Activated effector memory CD4-positive, alpha-beta T cell treated with anti-CD3 and anti-CD28 coated beads, Interleukin-2, amount 50 U/mL, for 16 hours (primary cell): ENCODE results near the gene ZNF652.
"Not testable (repeated sequence)": the region's sequence is repeated elsewhere in the genome, so short reads cannot be mapped to it uniquely, and the experiment has no call there.

Experiments used
- DNase-seq: peaks from one replicate; pipeline ENCODE4 v3.0.0-alpha.2; 2020

Gene ZNF652

DNA sequence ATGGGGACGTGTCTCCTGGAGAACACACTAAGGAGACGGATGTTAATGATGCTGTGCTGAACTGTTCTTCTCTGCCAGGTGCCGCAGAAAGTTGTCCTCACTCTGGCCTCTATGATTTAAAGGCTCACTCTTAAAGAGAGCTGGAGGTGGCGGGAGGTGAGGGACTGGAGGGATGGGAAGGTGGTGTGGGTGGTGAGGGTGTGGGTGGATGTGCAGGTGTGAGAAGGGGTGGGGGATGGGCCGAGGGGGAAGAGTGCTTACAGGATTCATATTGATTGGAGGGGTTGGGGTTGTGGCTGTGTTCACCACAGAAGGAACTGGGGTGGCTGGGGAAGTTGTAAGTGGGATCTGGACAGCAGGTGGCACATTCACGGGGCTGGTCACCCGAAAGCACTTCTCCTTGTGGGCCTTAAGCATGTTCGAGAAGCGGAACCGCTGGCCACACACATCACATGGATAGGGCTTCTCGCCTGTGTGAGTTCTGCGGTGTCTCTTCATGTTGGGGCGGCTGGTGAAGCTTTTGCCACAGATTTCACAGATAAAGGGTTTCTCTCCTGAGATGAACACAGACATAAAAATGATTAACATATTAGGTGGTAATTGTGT lies 63.6 kb downstream of the ZNF652 start:
- no peak for DNase-seq

- no peak for DNase-seq
These were observed 64.9 kb downstream of the ZNF652 start for GRCh38 chr17:49297141-49297540.

GRCh38 chr17:49294122-49294521 lies 67.9 kb downstream of the ZNF652 start:
- DNase-seq = no peak

- no peak for DNase-seq
These were observed 69.1 kb downstream of the ZNF652 start for GRCh38 chr17:49292901-49293300.

DNA sequence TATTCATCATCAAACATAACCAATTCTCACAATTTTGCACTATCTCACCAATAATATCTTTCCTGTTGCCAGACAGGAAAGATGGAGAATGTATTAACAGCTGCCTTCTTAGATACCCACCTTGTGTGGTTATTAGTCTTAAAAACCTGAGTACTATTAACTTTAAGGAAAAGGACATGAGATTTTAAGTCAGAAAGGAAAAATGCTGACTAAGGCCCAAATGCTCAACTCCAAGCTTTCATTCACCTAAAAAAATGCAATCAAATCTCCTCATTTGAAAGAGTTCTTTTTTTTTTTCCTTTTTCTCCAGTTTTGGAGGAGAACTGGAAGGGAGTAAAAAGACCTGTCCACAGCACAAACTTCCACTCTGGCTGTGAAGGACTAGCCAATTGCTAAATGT lies 70.1 kb downstream of the ZNF652 start:
- no peak for DNase-seq

DNA sequence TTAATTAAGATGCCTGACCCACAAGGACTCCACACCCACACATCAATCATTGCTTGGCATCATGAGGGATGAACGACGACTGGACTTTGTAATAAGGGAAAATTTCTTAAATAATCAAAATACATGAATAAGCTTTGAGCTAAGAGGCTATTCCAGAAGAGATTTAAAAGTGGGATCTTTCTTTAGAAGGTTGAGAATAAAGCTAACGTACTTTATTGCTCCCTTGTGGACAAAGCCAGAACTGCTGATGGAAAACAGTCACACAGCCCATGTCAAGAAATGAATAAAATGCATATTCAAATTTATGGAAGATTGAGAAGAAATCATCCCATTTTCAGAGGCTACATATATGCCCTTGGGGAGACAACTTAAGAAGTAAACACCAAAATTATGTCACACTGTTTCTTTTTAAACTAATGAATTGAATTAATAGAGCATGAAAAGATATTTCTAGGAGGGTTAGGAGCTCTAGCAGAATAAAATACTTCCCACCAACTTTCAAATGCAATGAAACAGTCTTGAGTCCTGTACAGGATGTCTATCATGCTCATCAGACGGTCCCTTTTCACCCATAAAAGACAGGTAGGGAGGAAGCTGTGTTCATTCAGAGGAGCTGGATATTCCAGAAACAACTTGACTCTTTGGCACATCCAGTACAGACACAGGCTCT lies 71.2 kb downstream of the ZNF652 start:
- no peak for DNase-seq

GRCh38 chr17:49288388-49288787 lies 73.7 kb downstream of the ZNF652 start:
- no peak for DNase-seq

DNA sequence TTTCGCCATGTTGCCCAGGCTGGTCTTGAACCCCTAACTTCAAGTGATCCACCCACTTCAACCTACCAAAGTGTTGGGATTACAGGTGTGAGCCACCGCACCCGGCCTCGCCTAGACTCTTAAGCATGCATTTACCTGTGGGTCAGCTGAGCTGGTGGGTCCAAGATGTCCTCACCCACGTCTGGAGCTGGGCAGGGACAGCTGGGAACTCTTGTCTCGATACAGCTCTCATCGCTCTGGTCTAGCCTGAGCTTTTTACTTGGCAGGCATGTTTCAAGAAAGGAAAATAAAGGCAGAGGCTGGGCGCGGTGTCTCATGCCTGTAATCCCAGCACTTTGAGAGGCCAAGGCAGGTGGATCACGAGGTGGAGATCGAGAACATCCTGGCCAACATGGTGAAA lies 74.6 kb downstream of the ZNF652 start:
- no peak for DNase-seq

GRCh38 chr17:49286261-49286973 lies 75.6 kb downstream of the ZNF652 start:
- not testable (repeated sequence) for DNase-seq

DNA sequence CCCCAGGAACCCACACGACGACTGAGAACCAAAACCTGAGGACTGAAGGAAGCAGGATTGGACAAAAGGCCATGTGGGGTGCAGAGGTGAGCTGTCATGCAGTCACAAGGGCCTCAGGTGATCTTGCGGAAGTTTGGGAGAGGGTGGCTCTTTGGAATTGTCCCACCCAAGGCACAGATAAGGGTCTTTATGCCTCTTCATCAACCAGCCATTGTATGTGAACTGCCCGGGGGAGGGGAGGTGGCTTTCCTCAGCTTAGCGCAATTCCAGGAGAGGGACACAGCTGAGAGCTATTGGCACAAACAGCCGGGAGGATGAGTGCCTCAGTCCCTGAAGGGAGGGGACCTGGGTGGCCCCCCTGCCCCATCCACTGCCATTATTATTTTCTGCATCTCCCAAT lies 76.3 kb downstream of the ZNF652 start:
- no peak for DNase-seq

DNA sequence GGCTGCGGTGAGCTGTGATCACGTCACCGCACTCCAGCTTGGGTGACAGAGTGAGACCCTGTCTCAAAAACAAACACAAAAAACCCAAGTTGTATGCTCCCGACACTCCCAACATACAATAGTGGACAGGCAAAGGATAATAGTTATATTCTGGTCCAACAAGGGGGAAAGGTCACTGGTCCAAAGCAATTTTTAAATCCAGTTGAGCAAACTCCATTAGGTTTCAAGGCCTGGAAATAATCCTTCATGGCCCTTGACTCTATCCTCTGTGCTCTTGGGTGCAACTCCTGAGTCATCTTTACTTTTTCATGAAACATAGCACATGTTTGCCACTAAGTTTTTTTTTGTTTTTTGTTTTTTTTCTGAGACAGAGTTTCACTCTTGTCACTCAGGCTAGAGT lies 81.1 kb downstream of the ZNF652 start:
- no peak for DNase-seq

- peak; percentile 41 for DNase-seq
These were observed 82.0 kb downstream of the ZNF652 start for GRCh38 chr17:49280061-49280460.

DNA sequence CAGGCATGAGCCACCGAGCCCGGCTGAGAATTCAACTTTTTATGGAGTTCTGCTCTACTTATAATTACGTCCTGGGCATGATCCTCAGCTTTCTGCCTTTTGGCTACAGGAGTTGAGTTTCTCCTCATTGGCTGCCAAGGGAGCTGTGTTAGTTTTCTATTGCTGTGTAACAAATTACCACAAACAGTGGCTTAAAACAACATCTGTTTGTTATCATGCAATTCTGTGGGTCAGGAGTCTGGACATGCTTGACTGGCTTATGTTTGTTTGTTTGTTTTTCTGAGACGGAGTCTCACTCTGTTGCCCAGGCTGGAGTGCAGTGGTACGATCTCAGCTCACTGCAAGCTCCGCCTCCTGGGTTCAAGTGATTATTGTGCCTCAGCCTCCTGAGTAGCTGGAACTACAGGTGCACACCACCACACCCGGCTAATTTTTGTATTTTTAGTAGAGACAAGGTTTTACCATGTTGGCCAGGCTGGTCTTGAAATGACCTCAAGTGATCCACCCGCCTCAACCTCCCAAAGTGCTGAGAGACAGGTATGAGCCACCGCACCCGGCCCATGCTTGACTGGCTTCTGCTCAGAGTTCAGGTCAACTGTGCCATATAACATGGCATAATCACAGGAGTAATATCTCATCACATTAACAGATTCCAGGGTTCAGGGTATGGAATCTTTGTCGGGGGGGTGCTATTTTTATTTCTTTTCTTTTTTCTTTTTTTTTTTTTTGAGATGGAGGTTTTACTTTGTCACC lies 82.6 kb downstream of the ZNF652 start:
- DNase-seq = peak; percentile 24

GRCh38 chr17:49278076-49278475 lies 84.0 kb downstream of the ZNF652 start:
- DNase-seq = no peak

DNA sequence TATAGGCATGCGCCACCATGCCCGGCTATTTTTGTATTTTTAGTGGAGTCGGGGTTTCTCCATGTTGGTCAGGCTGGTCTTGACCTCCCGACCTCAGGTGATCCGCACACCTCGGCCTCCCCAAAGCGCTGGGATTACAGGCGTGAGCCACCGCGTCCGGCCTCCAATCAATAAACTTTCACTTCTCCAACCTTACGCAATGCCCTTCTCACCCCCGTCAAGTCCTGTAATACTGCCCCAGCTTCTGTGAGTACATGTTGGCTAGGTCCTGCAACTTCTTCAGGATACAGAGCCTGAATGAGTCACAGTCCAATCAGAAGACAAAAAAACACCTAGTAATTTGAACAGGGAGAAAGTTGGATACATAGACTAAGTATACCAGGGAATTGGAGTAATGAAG lies 84.4 kb downstream of the ZNF652 start:
- DNase-seq = no peak

- not testable (repeated sequence) for DNase-seq
These were observed 86.1 kb downstream of the ZNF652 start for GRCh38 chr17:49275981-49276380.

GRCh38 chr17:49269356-49269755 lies 92.7 kb downstream of the ZNF652 start:
- no peak for DNase-seq

DNA sequence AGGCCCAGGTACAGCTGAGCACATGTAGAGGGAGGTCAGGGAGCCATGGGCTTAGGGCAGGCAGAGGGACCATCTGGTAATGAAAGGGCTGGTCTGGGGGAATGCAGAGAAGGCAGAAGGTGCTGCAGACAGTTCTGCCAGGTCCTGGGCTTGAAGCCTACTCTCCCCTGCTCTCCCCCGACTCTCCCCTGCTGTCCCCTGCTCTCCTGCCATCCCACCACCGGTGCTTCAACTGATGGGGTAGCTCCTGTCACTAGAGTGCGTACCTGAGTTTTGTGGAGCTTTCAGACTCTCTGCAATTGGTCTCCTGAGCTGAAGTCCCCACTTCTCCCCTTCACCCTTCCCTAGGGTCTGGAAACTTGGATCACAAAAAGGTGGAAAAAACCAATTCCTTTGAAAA lies 94.1 kb downstream of the ZNF652 start:
- DNase-seq = no peak

- no peak for DNase-seq
These were observed 95.8 kb downstream of the ZNF652 start for GRCh38 chr17:49266233-49266632.

GRCh38 chr17:49261540-49261939 lies 100.5 kb downstream of the ZNF652 start:
- not testable (repeated sequence) for DNase-seq

GRCh38 chr17:49260817-49261291 lies 101.2 kb downstream of the ZNF652 start:
- DNase-seq = no peak

DNA sequence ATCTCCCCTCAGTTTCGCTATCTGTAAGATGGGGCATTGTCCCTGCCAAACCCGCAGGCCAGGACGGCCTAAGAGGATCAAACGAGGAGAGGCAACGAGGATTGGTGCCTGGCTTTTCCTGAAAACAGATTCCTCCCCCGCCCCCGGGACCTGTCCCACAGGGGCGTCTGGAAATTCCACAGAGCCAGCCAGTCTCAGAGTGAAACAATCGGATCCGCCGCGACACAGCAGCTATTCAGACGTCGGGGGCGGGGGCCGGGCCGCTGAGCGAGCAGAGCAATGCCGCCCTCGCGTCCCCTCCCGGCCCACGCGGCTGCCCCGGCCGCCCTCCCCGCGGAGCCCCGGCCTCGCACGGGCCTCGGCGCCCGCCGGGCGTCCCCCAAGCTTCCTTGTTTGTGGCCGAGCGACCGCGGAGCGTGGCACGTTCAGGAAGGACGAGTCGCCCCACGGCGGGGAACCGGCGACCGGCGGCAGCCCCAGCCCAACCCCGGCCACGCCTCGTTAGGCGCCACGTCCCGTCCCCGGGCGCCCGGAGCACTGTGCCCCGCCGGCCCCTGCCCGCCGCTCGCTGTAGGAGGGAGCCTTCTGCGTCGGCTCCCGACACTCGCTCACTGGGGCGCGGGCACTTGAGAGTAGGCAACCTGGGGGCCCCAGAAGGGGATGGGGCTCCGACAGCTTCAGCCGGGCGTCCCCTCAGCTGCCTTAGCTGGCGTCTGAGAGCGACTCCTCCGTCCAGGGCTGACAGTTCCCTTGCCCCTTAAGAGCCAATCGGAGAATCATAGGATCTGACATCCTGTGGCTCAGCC lies 101.8 kb downstream of the ZNF652 start:
- DNase-seq = peak; percentile 85

DNA sequence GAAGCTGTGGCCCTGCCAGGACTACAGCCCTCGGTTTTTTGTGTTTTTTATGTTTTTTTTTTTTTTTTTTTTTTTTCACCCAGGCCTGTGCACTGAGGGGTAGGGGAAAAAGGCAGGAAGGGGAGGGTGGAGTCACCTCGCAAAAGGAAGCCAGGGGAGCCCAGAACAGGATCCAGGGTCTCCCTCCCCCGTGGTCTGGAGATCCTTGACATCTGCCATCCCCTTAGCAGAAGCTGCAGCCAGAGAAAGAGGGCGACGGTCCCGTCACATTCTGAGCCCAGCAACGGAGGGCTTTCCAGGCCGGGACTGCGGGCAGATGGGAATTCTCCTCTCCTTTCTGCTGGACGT lies 102.4 kb downstream of the ZNF652 start:
- DNase-seq = no peak
